GM12878 (cell line): Measurements from ENCODE around the gene PIGM. TPM values are rescaled to one million over a fixed set of nuclear protein-coding genes. Genes with fewer than 3 reads are reported as not detected.

Source experiments
- ATAC-seq: fragments of 200-7000 bp; cut with Tn5 transposase; 3 replicates; pipeline ENCODE4 v1.9.1; 2020; ENCODE audit warnings: mild to moderate bottlenecking, moderate library complexity
- BruUV-seq: library from RNA; stranded (reverse); fragments of 400-500 nt; replicated peaks from 2 replicates; lab custom pipeline; 2021; lab: Mats Ljungman, UMichigan
- CTCF ChIA-PET: fragments of 300-600 bp; sonication (Branson Sonifier 250); formaldehyde crosslinking; extraction: SDS; loops from one replicate; lab custom pipeline; 2021; ENCODE audit warnings: inconsistent platforms; lab: Yijun Ruan, JAX
- POLR2A ChIA-PET: fragments of 350-600 bp; formaldehyde crosslinking; extraction: SDS; loops from one replicate; lab custom pipeline; 2021; ENCODE audit warnings: inconsistent platforms; lab: Charles Lee
- RAD21 ChIA-PET: fragments of 300-600 bp; sonication (Branson Sonifier 250); formaldehyde crosslinking; loops from one replicate; lab custom pipeline; 2023; ENCODE audit warnings: antibody characterized with exemption; ENCODE audit not compliant: unreplicated experiment; lab: Charles Lee
- SMC1A ChIA-PET: fragments of 300-600 bp; sonication (Branson Sonifier 250); formaldehyde crosslinking; loops from one replicate; lab custom pipeline; 2023; ENCODE audit not compliant: unreplicated experiment, uncharacterized antibody; lab: Charles Lee
- DNase-seq: peaks from one replicate; pipeline ENCODE4 v3.0.0-alpha.2; 2011; ENCODE audit warnings: low read depth, low spot score
- FAIRE-seq: peaks from 3 replicates; lab custom pipeline; 2011; peaks lifted over from hg19 to GRCh38; lab: Jason Lieb, UNC
- H2AFZ ChIP-seq: 2 replicates; pipeline ENCODE4 v1.6.0; 2011; ENCODE audit warnings: low read depth, low read length, control low read depth; ENCODE audit not compliant: control insufficient read depth
- H3K27ac ChIP-seq: 2 replicates; pipeline ENCODE4 v1.5.1; 2011; ENCODE audit warnings: control low read depth; ENCODE audit not compliant: control insufficient read depth, insufficient read depth
- H3K27me3 ChIP-seq, 2 experiments: replicated peaks in 1 of 2; 2 replicates each; pipeline versions ENCODE4 v1.6.0 to v1.6.1; 2011; ENCODE audit warnings: low read length in 1 of 2; ENCODE audit not compliant: control insufficient read depth in 2 of 2, insufficient read depth in 2 of 2
- H3K36me3 ChIP-seq, 2 experiments: 2 replicates each; pipeline ENCODE4 v1.5.1; 2011; ENCODE audit warnings: low read length in 1 of 2; ENCODE audit not compliant: control insufficient read depth in 2 of 2, insufficient read depth in 2 of 2
- H3K4me1 ChIP-seq: 2 replicates; pipeline ENCODE4 v1.6.1; 2011; ENCODE audit warnings: mild to moderate bottlenecking, low read length, moderate library complexity, mixed read lengths; ENCODE audit not compliant: control insufficient read depth, insufficient read depth
- H3K4me2 ChIP-seq: 2 replicates; pipeline ENCODE4 v1.6.0; 2011; ENCODE audit warnings: control low read depth; ENCODE audit not compliant: control insufficient read depth, insufficient read depth
- H3K4me3 ChIP-seq: fragments of 200-600 bp; sonication (generic); 2 replicates; pipeline ENCODE4 v1.5.1; 2016
- H3K79me2 ChIP-seq: 2 replicates; pipeline ENCODE4 v1.6.0; 2011; ENCODE audit warnings: low read length; ENCODE audit not compliant: control insufficient read depth, insufficient read depth
- H3K9ac ChIP-seq: 2 replicates; pipeline ENCODE4 v1.8.0; 2011; ENCODE audit warnings: low read length, control low read depth, mixed read lengths; ENCODE audit not compliant: control insufficient read depth, insufficient read depth
- H3K9me3 ChIP-seq: replicated peaks from 3 replicates; pipeline ENCODE4 v1.5.1; 2011; ENCODE audit warnings: mild to moderate bottlenecking, low read length; ENCODE audit not compliant: control insufficient read depth, insufficient read depth
- H4K20me1 ChIP-seq: 2 replicates; pipeline ENCODE4 v1.6.0; 2011; ENCODE audit not compliant: control insufficient read depth, insufficient read depth
- KDM1A ChIP-seq: fragments of 200-600 bp; sonication (generic); IDR thresholded peaks from 2 replicates; pipeline ENCODE4 v1.6.1; 2016; ENCODE audit warnings: borderline replicate concordance
- LARP7 ChIP-seq: fragments of 450-650 bp; IDR thresholded peaks from 2 replicates; pipeline ENCODE4 v1.6.1; 2017; ENCODE audit warnings: mild to moderate bottlenecking
- POLR2AphosphoS2 ChIP-seq: IDR thresholded peaks from 2 replicates; pipeline ENCODE4 v1.6.1; 2011; ENCODE audit warnings: low read depth, mild to moderate bottlenecking, low read length, improper control_type of control experiment, moderate library complexity
- ZBTB4 ChIP-seq: fragments of 450-650 bp; formaldehyde crosslinking; IDR thresholded peaks from 2 replicates; pipeline ENCODE4 v1.4.0; 2022; ENCODE audit warnings: mild to moderate bottlenecking, moderate library complexity
- ZSCAN29 ChIP-seq: fragments of 450-650 bp; IDR thresholded peaks from 2 replicates; pipeline ENCODE4 v1.6.1; 2017; ENCODE audit warnings: mild to moderate bottlenecking, moderate library complexity
- WGBS: methylation state at CpG from one replicate; pipeline ENCODE4 v1.1.6; 2016; ENCODE audit warnings: low lambda C conversion rate; ENCODE audit not compliant: insufficient replicate concordance, insufficient coverage; ENCODE audit errors: missing lambda C conversion rate; 5-methylcytosine and 5-hydroxymethylcytosine counted together
- in situ Hi-C: fragments of 300-500 bp; cut with MboI; formaldehyde crosslinking; loops from 9 replicates; pipeline ENCODE4 v1.14.3; 2018; ENCODE audit warnings: mixed read lengths
- intact Hi-C: fragments of 100-400 bp; cut with micrococcal nuclease; formaldehyde crosslinking; loops from one replicate; pipeline ENCODE4 v1.14.2; 2022; ENCODE audit not compliant: unreplicated experiment
- polyA plus RNA-seq, 11 experiments: library from polyadenylated mRNA; depleted of rRNA in 4 of 11; unstranded in 6 of 11; stranded (reverse) in 5 of 11; fragments of >200 nt; fragmentation: Nextera tagmentation in 4 of 11; fragmentation: Illumina TruSeq in 1 of 11; extraction: Ambion mirVana in 4 of 11; extraction: Trizol in 1 of 11; gene quantifications; 1 replicate in 1 of 11; 2 replicates in 10 of 11; pipeline versions ENCODE4 v1.2.1 to v1.2.3, GENCODE V29; 2011 to 2016; ENCODE audit warnings: inconsistent platforms in 2 of 11, missing spikeins in 2 of 11, low read depth in 1 of 11
- total RNA-seq, 4 experiments: library from RNA; depleted of rRNA in 3 of 4; stranded (reverse); fragments of >200 nt in 3 of 4; fragmentation: Illumina TruSeq in 1 of 4; extraction: Trizol in 1 of 4; gene quantifications; 2 replicates each; pipeline versions ENCODE4 v1.2.1 to v1.2.3, GENCODE V29; 2013 to 2021

Gene PIGM
- total and polyA plus RNA-seq, 10 of the 15 experiments (the other 5 are each of a cell fraction or from before 2014, with no cell fraction given): 2.6 to 6.1 (median 4.6) TPM

DNA sequence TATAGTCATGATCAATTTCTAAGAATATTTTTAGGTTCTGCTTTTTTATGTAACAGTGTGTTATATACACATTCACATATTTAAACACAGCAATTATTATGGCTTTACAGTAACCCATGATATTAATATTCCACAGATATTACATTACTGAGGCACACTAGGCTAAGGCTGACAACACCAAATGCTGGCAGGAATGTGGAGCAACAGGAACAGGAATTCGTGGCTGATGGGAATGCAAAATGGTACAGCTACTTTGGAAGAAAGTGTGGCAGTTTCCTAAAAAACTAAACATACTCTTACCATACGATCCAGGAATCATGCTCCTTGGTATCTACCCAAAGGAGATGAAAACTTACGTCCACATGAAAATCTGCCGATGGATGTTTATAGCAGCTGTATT is 47.7 kb upstream of the PIGM start:
- RAD21 ChIA-PET: interaction anchor here (1.2 to 4.9 kb wide), 4 partner anchors 21 to 47 kb away, joined by 3 to 50 read pairs (median 11); partner anchors contain the start of gene PIGM
- DNase-seq: no peak
- Histone ChIP-seq H2AFZ (no peak overlapping the region), H3K36me3 (no peaks in the 10 kb centered on the region), H3K79me2 (no peaks in the 10 kb centered on the region), H4K20me1 (no peaks in the 10 kb centered on the region), H3K27me3 (peaks cover 0 to 2% of the 10 kb centered on the region in 2 experiments; a peak in 3 of 4 replicates), H3K9me3 (no peaks in the 10 kb centered on the region)
- in situ Hi-C loops (no loop called here), intact Hi-C loops (no loop called here)
- no peak for FAIRE-seq
- CTCF ChIA-PET: interaction anchor here (0.7 to 49.8 kb wide), 22 partner anchors 5 to 298 kb away, joined by 3 to 1035 read pairs (median 6); partner anchors contain the start of genes IGSF8, KCNJ10, KCNJ9 and PIGM
- WGBS: 28% methylated on average over 4 of the region's 4 CpGs
- no peak for TF ChIP-seq ZBTB4 (CRISPR knock-in tag)
- no peak for TF ChIP-seq POLR2AphosphoS2
- TF ChIP-seq ZSCAN29: no peak
- no peak for TF ChIP-seq KDM1A
- TF ChIP-seq LARP7: no peak
- TF ChIP-seq, all 136 proteins: peak for 0
- ATAC-seq: no peak
- no TSS peak for BruUV-seq
- Histone ChIP-seq H3K27ac (no peak overlapping the region), H3K9ac (no peak overlapping the region), H3K4me1 (no peaks in the 10 kb centered on the region; the same call in 1 of the 2 replicates), H3K4me3 (no peak overlapping the region), H3K4me2 (no peak overlapping the region)
- SMC1A ChIA-PET: interaction anchor here (1.1 to 8.9 kb wide), 8 partner anchors 21 to 173 kb away, joined by 3 to 89 read pairs (median 4); no protein-coding TSS in a partner anchor
- POLR2A ChIA-PET: interaction anchor here (1.3 kb wide), 1 partner anchor 35 kb away, joined by 3 read pairs; no protein-coding TSS in a partner anchor
